ENCODE data around the gene LARP1B. TPM values are rescaled to one million over a fixed set of nuclear protein-coding genes. Genes with fewer than 3 reads are reported as not detected.
"Not testable (repeated sequence)": the region's sequence is repeated elsewhere in the genome, so short reads cannot be mapped to it uniquely, and the experiment has no call there.

LARP1B gene
- total RNA-seq, 2 experiments from 2014 or later: 22.1 to 26.0 TPM

GRCh38 chr4:128060121-128060698, 902 bp upstream of the LARP1B start:
- peaks cover 2% of the 10 kb centered on the region for H3K36me3 Mint-ChIP-seq (ENCODE audit: low read depth)
- DNase-seq (no peak), ATAC-seq (no peak)
- H3K27ac Mint-ChIP-seq: peak overlapping the region; percentile 93
- intact Hi-C loops (cut with DNase I, micrococcal nuclease): loop anchor here (2.0 to 5.0 kb wide), 5 partner anchors 63 to 1035 kb away; partner anchors contain the start of genes HSPA4L (in 1 of the 2) and INTU (in 1 of the 2)
- H3K4me1 Mint-ChIP-seq: peaks cover 13% of the 10 kb centered on the region
- ChIA-PET POLR2A (interaction anchor here (1.1 to 1.9 kb wide), 5 partner anchors 95 to 752 kb away, joined by 3 to 41 read pairs (median 8); partner anchors contain the start of genes ABHD18, MFSD8, PGRMC2 and PLK4), CTCF (interaction anchor here (0.5 to 1.5 kb wide), 7 partner anchors 9 to 560 kb away, joined by 3 to 8 read pairs (median 4); partner anchors contain the start of genes ABHD18 and MFSD8)
- no peaks in the 10 kb centered on the region for H3K27me3 Mint-ChIP-seq
- peak overlapping the region; percentile 76 for H3K4me3 Mint-ChIP-seq
- no peaks in the 10 kb centered on the region for H3K9me3 Mint-ChIP-seq (ENCODE audit: low read depth)

DNA sequence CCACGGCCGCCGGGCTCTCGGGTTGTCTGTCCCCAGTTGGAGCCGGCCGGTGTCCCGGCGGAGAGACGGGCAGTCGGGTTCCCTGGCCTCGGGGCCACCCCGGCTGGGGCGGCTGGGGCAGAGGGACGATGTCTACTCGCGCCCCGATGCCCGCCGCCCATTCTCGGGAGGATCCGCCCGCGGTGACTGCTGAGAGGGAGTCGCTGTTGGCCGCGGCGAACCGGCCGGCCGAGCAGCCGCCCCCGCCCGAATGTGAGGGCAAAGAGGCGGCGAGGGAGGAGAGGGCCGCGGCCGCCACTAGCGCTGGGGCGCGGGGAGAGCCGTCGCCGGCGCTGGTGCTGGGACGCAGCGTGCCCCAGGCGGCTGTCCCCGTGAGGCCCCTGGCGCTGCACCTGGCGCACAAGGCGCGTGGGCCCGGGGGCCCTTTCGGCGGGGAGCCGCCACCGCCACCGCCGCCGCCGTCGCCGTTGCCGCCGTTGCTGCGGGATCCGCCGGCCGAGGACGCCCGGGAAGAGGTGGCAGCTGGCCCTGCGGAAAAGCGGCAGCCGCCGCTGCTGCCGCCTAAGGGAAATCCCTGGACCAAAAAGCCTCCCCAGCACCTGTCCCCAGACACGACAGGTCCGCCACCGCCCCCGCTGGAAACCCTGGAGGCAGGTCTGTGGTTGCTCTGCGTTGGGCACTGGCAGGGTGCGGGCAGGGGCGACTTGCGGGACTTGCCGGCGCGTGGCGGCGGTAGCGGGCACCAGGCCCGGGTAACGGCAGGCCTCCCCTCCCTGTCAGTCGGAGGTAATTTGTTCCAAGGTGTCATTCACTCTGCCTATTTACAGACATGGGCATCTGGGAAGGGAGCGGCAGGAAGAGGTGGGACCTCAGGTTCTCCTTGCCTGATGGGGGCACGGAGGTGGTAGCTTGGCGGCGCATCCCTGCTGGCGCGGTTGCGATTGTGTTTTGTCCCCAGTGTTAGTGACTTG, 739 bp downstream of the LARP1B start:
- H3K36me3 Mint-ChIP-seq (ENCODE audit: low read depth): peaks cover 2% of the 10 kb centered on the region
- POLR2A ChIA-PET: interaction anchor here (0.5 to 1.9 kb wide), 9 partner anchors 96 to 750 kb away, joined by 3 to 41 read pairs (median 6); partner anchors contain the start of genes ABHD18, MFSD8, PGRMC2 and PLK4
- intact Hi-C loops (cut with DNase I, micrococcal nuclease): loop anchor here (1.0 to 5.0 kb wide), 9 partner anchors 65 to 1033 kb away; partner anchors contain the start of genes ABHD18 (in 2 of the 2), MFSD8 (in 2 of the 2), PLK4 (in 2 of the 2) and HSPA4L (in 1 of the 2)
- no peaks in the 10 kb centered on the region for H3K9me3 Mint-ChIP-seq (ENCODE audit: low read depth)
- peak overlapping the region; percentile 76 for H3K27ac Mint-ChIP-seq
- H3K4me1 Mint-ChIP-seq: peaks cover 14% of the 10 kb centered on the region
- CTCF ChIA-PET: interaction anchor here (0.6 to 0.7 kb wide), 2 partner anchors 17 to 155 kb away, joined by 3 read pairs; no protein-coding TSS in a partner anchor
- H3K4me3 Mint-ChIP-seq: peak overlapping the region; percentile 81
- peak; percentile 32 for ATAC-seq
- no peaks in the 10 kb centered on the region for H3K27me3 Mint-ChIP-seq
- DNase-seq: peak; percentile 80

- intact Hi-C loops (cut with DNase I, micrococcal nuclease): not testable (repeated sequence)
These were observed 5.3 kb downstream of the LARP1B start for GRCh38 chr4:128066453-128066820.

GRCh38 chr4:128068918-128069317, 7.8 kb downstream of the LARP1B start:
- DNase-seq (peak; percentile 33), ATAC-seq (peak; percentile 68)
- H3K27ac Mint-ChIP-seq: no peak overlapping the region
- no peaks in the 10 kb centered on the region for H3K27me3 Mint-ChIP-seq
- peaks cover 4% of the 10 kb centered on the region for H3K36me3 Mint-ChIP-seq (ENCODE audit: low read depth)
- intact Hi-C loops (cut with DNase I, micrococcal nuclease): no loop called here
- H3K4me1 Mint-ChIP-seq: peaks cover 5% of the 10 kb centered on the region
- no peak overlapping the region for H3K4me3 Mint-ChIP-seq
- ChIA-PET POLR2A (no interaction called here), CTCF (interaction anchor here (1.4 kb wide), 2 partner anchors 23 to 34 kb away, joined by 4 read pairs; no protein-coding TSS in a partner anchor)
- H3K9me3 Mint-ChIP-seq (ENCODE audit: low read depth): no peaks in the 10 kb centered on the region

More at GRCh38 chr4:128066453-128066820, 5.3 kb downstream of the LARP1B start:
- ATAC-seq; H3K27ac Mint-ChIP-seq; H3K4me3 Mint-ChIP-seq; H3K27me3 Mint-ChIP-seq; CTCF ChIA-PET; DNase-seq; H3K36me3 Mint-ChIP-seq (ENCODE audit: low read depth); POLR2A ChIA-PET; H3K9me3 Mint-ChIP-seq (ENCODE audit: low read depth); H3K4me1 Mint-ChIP-seq: not testable (repeated sequence)

GRCh38 chr4:128076464-128076863, 15.4 kb downstream of the LARP1B start:
- CTCF ChIA-PET: no interaction called here

DNA sequence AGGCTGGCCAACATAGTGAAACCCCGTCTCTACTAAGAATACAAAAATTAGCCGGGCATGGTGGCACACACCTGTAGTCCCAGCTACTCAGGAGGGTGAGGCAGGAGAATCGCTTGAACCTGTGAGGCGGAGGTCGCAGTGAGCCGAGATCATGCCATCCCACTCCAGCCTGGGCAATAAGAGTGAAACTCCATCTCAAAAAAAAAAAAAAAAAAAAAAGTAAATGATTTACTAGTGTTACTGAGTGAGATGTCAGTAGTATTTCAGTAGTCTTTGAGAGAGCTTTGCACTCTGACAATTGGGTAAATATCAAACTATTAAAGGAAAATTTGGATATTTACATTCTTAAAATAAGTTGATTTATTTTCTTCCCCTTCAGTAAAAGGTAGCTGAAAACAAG, 34.2 kb downstream of the LARP1B start:
- intact Hi-C loops (cut with DNase I, micrococcal nuclease); ATAC-seq; POLR2A ChIA-PET; H3K4me1 Mint-ChIP-seq; DNase-seq; H3K27ac Mint-ChIP-seq; H3K9me3 Mint-ChIP-seq (ENCODE audit: low read depth); CTCF ChIA-PET; H3K27me3 Mint-ChIP-seq; H3K4me3 Mint-ChIP-seq: not testable (repeated sequence)
- H3K36me3 Mint-ChIP-seq (ENCODE audit: low read depth): peaks cover 34% of the 10 kb centered on the region

More at GRCh38 chr4:128076464-128076863, 15.4 kb downstream of the LARP1B start:
- Mint-ChIP-seq H3K4me3 (no peak overlapping the region), H3K27me3 (no peaks in the 10 kb centered on the region), H3K36me3 (ENCODE audit: low read depth) (peaks cover 23% of the 10 kb centered on the region), H3K4me1 (no peaks in the 10 kb centered on the region), H3K9me3 (ENCODE audit: low read depth) (no peaks in the 10 kb centered on the region), H3K27ac (no peak overlapping the region)
- no peak for DNase-seq
- intact Hi-C loops (cut with DNase I, micrococcal nuclease): no loop called here
- POLR2A ChIA-PET: interaction anchor here (0.7 kb wide), 1 partner anchor 743 kb away, joined by 3 read pairs; no protein-coding TSS in a partner anchor
- no peak for ATAC-seq

DNA sequence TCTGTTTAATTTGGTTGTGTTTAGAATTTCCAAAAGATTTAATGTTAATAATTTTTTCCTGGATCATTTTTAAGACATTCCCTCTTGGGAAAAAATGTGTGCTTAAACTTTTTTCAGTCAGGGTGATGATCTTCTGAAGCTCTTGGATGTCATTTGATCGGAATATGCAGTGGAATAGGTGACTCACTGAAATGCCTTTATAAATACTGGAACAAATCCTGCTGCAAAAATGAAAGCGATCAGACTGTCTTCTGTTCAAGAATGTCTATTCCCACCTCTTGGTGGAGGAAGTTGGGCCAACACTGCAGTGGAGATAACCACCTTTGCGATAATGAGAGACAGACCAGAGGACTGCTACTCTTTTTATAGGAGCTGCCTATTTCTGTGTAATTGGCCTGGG, 46.7 kb downstream of the LARP1B start:
- intact Hi-C loops (cut with DNase I, micrococcal nuclease): no loop called here
- ATAC-seq: no peak
- ChIA-PET POLR2A (no interaction called here), CTCF (no interaction called here)
- Mint-ChIP-seq H3K27me3 (no peaks in the 10 kb centered on the region), H3K27ac (no peak overlapping the region), H3K9me3 (ENCODE audit: low read depth) (no peaks in the 10 kb centered on the region), H3K4me3 (no peak overlapping the region), H3K4me1 (no peaks in the 10 kb centered on the region), H3K36me3 (ENCODE audit: low read depth) (peaks cover 22% of the 10 kb centered on the region)
- no peak for DNase-seq

- Mint-ChIP-seq H3K27ac (no peak overlapping the region), H3K4me3 (no peak overlapping the region), H3K9me3 (ENCODE audit: low read depth) (no peaks in the 10 kb centered on the region), H3K36me3 (ENCODE audit: low read depth) (peaks cover 47% of the 10 kb centered on the region), H3K27me3 (no peaks in the 10 kb centered on the region), H3K4me1 (no peaks in the 10 kb centered on the region)
- ChIA-PET CTCF (interaction anchor here (1.4 kb wide), 1 partner anchor 69 kb away, joined by 3 read pairs; no protein-coding TSS in a partner anchor), POLR2A (no interaction called here)
- intact Hi-C loops (cut with DNase I, micrococcal nuclease): no loop called here
- no peak for DNase-seq
- no peak for ATAC-seq
These were observed 61.9 kb downstream of the LARP1B start for GRCh38 chr4:128123036-128123435.

DNA sequence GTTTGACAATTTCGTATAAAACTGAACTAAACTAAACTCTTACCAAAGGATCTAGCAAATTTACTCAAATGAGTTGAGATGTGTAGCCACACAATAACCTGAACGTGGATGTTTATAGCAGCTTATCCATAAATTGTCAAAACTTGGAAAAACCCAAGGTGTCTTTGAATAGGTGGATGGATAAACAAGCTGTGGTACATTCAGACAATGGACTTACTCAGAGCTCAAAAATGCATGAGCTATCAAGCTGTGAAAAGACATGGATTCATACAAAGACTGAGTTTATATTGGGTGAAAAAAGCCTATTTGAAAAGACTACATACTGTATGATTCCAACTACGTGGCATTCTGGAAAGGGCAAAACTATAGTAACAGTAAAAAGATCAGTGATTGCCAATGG, 69.5 kb downstream of the LARP1B start:
- CTCF ChIA-PET: interaction anchor here (0.9 kb wide), 1 partner anchor 444 kb away, joined by 3 read pairs; no protein-coding TSS in a partner anchor

GRCh38 chr4:128134925-128135324, 73.8 kb downstream of the LARP1B start:
- ChIA-PET CTCF (no interaction called here), POLR2A (no interaction called here)
- Mint-ChIP-seq H3K27ac (no peak overlapping the region), H3K9me3 (ENCODE audit: low read depth) (no peaks in the 10 kb centered on the region), H3K27me3 (no peaks in the 10 kb centered on the region), H3K4me1 (no peaks in the 10 kb centered on the region), H3K36me3 (ENCODE audit: low read depth) (peaks cover 3% of the 10 kb centered on the region), H3K4me3 (no peak overlapping the region)
- no peak for DNase-seq
- intact Hi-C loops (cut with DNase I, micrococcal nuclease): no loop called here
- ATAC-seq: no peak

More for the DNA sequence above, 69.5 kb downstream of the LARP1B start:
- Mint-ChIP-seq H3K27me3 (no peaks in the 10 kb centered on the region), H3K9me3 (ENCODE audit: low read depth) (no peaks in the 10 kb centered on the region), H3K4me1 (no peaks in the 10 kb centered on the region), H3K4me3 (no peak overlapping the region), H3K36me3 (ENCODE audit: low read depth) (peaks cover 9% of the 10 kb centered on the region), H3K27ac (no peak overlapping the region)
- no peak for ATAC-seq
- intact Hi-C loops (cut with DNase I, micrococcal nuclease): no loop called here
- no peak for DNase-seq
- POLR2A ChIA-PET: no interaction called here

DNA sequence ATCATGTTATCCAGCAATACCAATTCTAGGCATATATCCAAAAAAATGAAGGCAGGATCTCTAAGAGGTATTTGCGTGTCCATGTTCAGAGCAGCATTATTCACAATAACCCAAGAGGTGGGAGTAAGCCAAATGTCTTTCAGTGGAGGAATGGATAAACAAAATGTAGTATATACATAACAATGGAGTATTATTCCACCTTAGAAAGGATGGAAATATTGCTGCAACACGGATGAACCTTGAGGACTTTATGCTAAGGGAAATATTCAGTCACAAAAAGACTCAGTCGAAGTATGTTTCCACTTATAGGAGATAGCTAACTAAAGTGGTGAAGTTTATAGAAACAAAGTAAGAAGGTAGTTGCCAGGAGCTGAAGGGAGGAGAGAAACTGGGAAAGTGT, 74.3 kb downstream of the LARP1B start:
- ChIA-PET CTCF (no interaction called here), POLR2A (no interaction called here)
- Mint-ChIP-seq H3K9me3 (ENCODE audit: low read depth) (no peaks in the 10 kb centered on the region), H3K4me1 (no peaks in the 10 kb centered on the region), H3K4me3 (no peak overlapping the region), H3K27me3 (no peaks in the 10 kb centered on the region), H3K27ac (no peak overlapping the region), H3K36me3 (ENCODE audit: low read depth) (peaks cover 6% of the 10 kb centered on the region)
- DNase-seq (no peak), ATAC-seq (no peak)
- intact Hi-C loops (cut with DNase I, micrococcal nuclease): no loop called here

Measured in activated CD4-positive, alpha-beta T cell treated with anti-CD3 and anti-CD28 coated beads for 36 hours (primary cell).